Measurements from ENCODE around the gene DDX56.
A peak's percentile ranks its signal among the peaks of the same experiment; 100 is the strongest.
"Not testable (repeated sequence)": the region's sequence is repeated elsewhere in the genome, so short reads cannot be mapped to it uniquely, and the experiment has no call there.

The DDX56 gene

DNA sequence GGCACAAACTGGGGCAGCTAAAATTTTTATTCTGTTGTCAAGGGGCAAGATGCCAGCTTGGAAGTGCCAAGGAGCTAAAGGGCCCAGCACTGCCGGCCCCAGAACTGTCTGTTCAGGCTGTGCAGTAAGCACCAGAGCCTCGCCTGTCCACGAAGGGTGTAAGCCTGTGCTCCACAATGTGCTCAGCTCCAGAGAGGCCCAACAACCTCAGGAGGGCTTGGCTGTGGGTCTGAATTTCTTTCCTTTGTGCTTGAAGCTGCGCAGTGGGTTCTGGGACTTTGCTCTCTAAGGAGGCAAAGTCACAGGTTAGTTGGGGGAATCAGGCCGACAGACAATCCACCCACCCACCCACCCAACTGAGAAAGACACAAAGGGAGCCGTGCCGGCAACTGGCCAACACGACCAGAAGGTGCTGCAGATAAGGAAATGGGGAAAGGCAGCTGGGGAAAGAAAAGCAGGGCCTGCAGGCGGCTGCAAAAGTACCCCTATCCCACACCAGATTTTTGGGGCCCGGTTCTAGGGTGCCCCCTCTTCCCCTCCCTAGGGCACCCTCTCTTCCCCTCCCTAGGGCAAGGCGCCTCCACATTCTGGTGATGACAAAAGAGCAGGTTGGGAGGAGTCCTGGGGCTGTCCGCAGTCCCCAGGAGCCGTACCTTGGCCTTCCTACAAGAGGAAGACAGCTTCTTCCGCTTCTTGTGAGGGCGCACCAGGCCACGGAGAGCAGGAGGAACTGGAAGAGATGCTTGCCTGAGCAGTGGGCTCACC lies 7.7 kb downstream of the DDX56 start:
- H3K4me2 ChIP-seq (ENCODE audit: low read length): no peak overlapping the region
- no peaks in the 10 kb centered on the region for H3K27me3 ChIP-seq (ENCODE audit: low read depth, low read length)
- H3K4me1 ChIP-seq (ENCODE audit: low read length): no peaks in the 10 kb centered on the region
- no peak overlapping the region for H3K4me3 ChIP-seq (ENCODE audit: low read length)
- peaks cover 10% of the 10 kb centered on the region for H4K20me1 ChIP-seq (ENCODE audit: insufficient read depth, low read length)
- H3K9ac ChIP-seq (ENCODE audit: low read length): no peak overlapping the region
- H3K36me3 ChIP-seq (replicated peaks; ENCODE audit: low read depth, low read length): peaks cover 60% of the 10 kb centered on the region
- H3K79me2 ChIP-seq (ENCODE audit: low read length): no peaks in the 10 kb centered on the region
- TF ChIP-seq, protein P1, sequence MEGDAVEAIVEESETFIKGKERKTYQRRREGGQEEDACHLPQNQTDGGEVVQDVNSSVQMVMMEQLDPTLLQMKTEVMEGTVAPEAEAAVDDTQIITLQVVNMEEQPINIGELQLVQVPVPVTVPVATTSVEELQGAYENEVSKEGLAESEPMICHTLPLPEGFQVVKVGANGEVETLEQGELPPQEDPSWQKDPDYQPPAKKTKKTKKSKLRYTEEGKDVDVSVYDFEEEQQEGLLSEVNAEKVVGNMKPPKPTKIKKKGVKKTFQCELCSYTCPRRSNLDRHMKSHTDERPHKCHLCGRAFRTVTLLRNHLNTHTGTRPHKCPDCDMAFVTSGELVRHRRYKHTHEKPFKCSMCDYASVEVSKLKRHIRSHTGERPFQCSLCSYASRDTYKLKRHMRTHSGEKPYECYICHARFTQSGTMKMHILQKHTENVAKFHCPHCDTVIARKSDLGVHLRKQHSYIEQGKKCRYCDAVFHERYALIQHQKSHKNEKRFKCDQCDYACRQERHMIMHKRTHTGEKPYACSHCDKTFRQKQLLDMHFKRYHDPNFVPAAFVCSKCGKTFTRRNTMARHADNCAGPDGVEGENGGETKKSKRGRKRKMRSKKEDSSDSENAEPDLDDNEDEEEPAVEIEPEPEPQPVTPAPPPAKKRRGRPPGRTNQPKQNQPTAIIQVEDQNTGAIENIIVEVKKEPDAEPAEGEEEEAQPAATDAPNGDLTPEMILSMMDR (IDR thresholded peaks at IDR 0.05; ENCODE audit: low read depth, low read length): no peak; the same call in 1 of the 2 replicates
- no peak for TF ChIP-seq EZH2phosphoT487 (IDR thresholded peaks at IDR 0.05; ENCODE audit: low read depth)
- no peak overlapping the region for H2AFZ ChIP-seq (ENCODE audit: low read depth, low read length)
- no peak overlapping the region for H3K27ac ChIP-seq (ENCODE audit: low read length)
- no peaks in the 10 kb centered on the region for H3K9me3 ChIP-seq (ENCODE audit: insufficient read depth, low read length)

DNA sequence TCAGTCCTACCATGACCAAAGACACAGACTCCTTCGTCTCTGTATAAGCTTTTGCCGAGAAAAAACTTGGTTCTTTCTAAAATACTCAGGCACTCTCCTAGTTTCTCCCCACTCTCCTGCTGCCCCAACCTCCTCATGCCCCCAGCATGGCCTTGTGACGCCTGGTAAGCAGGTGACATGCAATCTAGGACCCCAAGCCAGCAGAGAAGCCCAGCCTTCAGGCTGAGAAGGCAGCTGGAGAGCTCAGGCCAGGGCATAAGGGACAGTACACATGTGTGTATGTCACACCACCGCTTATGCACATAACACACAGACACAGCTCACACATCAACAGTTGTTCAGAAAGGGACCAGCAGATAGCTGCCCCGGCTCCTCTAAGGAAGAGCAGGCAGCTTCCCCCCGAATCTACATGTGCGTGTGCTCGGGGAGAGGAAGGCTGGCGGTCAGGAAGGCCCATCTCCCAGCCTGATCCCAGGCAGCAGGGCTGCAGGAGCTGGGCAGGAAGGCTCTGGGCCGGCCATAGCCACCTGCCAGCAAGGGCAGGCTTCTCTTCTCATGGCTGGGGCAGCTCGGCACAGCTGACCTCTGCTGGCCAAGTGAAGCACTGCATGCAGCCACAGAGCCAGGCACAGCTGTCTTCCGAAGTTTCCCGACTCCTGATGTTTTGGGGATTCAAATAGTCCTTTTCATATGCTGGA lies 8.5 kb downstream of the DDX56 start:
- Histone ChIP-seq H3K9me3 (ENCODE audit: insufficient read depth, low read length) (no peaks in the 10 kb centered on the region), H3K36me3 (replicated peaks; ENCODE audit: low read depth, low read length) (peaks cover 54% of the 10 kb centered on the region), H3K4me2 (ENCODE audit: low read length) (no peak overlapping the region), H3K79me2 (ENCODE audit: low read length) (no peaks in the 10 kb centered on the region), H3K9ac (ENCODE audit: low read length) (no peak overlapping the region), H3K27me3 (ENCODE audit: low read depth, low read length) (no peaks in the 10 kb centered on the region), H3K27ac (ENCODE audit: low read length) (no peak overlapping the region), H2AFZ (ENCODE audit: low read depth, low read length) (no peak overlapping the region), H3K4me1 (ENCODE audit: low read length) (no peaks in the 10 kb centered on the region), H4K20me1 (ENCODE audit: insufficient read depth, low read length) (peaks cover 10% of the 10 kb centered on the region), H3K4me3 (ENCODE audit: low read length) (no peak overlapping the region)
- no peak for TF ChIP-seq EZH2phosphoT487 (IDR thresholded peaks at IDR 0.05; ENCODE audit: low read depth)
- TF ChIP-seq, protein P1 (IDR thresholded peaks at IDR 0.05; ENCODE audit: low read depth, low read length): peak; percentile 85

DNA sequence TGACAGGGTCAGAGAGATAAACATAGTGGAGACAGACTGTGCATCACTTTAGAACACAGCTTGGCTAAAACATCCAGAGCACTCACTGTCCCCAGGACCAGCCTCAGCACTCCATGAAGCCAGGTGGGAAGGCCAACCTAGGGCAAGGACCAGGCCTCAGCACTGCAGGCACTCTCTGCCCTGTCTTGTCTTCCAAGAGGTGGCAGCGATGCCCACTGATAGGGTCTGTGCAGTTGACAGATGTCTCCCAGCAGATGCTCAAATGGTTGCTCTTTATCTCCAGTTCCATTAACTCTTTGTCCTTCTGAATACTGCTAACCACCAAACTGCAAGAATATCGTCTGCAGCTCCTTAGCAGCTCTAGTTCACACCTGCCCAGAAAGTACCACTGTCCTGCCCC lies 9.1 kb downstream of the DDX56 start:
- no peak overlapping the region for H3K9ac ChIP-seq (ENCODE audit: low read length)
- H4K20me1 ChIP-seq (ENCODE audit: insufficient read depth, low read length): peaks cover 10% of the 10 kb centered on the region
- no peak overlapping the region for H3K4me3 ChIP-seq (ENCODE audit: low read length)
- no peak overlapping the region for H3K27ac ChIP-seq (ENCODE audit: low read length)
- no peaks in the 10 kb centered on the region for H3K27me3 ChIP-seq (ENCODE audit: low read depth, low read length)
- no peak overlapping the region for H3K4me2 ChIP-seq (ENCODE audit: low read length)
- H3K4me1 ChIP-seq (ENCODE audit: low read length): no peaks in the 10 kb centered on the region
- H3K79me2 ChIP-seq (ENCODE audit: low read length): no peaks in the 10 kb centered on the region
- H3K36me3 ChIP-seq (replicated peaks; ENCODE audit: low read depth, low read length): peaks cover 48% of the 10 kb centered on the region
- no peak overlapping the region for H2AFZ ChIP-seq (ENCODE audit: low read depth, low read length)
- no peaks in the 10 kb centered on the region for H3K9me3 ChIP-seq (ENCODE audit: insufficient read depth, low read length)
- TF ChIP-seq EZH2phosphoT487 (IDR thresholded peaks at IDR 0.05; ENCODE audit: low read depth): no peak

DNA sequence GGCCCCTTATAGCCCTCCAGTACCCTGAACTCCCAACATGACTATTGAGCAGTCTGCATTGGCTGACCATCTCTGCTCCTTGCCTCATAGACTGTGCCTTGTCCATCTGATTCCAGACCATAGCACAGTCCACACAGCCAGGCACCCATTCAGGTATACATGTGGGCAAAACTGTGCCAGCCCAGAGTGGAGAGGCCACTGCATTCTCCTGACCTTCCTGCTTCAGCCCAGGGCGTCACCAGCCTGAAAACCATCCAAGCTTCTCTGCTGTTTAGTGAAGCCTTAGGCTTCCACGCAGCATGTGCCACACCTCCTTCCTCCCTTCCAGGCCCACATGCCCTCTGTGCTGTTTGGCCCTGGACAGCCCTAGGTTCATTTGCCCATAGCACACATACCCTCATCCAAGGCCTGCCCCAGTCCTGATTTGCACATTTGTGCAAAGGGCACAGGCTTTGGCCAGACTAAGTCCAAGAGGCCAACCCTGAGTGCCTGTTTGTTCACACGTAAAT lies 10.5 kb downstream of the DDX56 start:
- Histone ChIP-seq H4K20me1 (ENCODE audit: insufficient read depth, low read length) (peaks cover 10% of the 10 kb centered on the region), H3K27me3 (ENCODE audit: low read depth, low read length) (no peaks in the 10 kb centered on the region), H3K9me3 (ENCODE audit: insufficient read depth, low read length) (no peaks in the 10 kb centered on the region), H3K4me1 (ENCODE audit: low read length) (no peaks in the 10 kb centered on the region), H3K4me3 (ENCODE audit: low read length) (no peak overlapping the region), H3K4me2 (ENCODE audit: low read length) (no peak overlapping the region), H2AFZ (ENCODE audit: low read depth, low read length) (no peak overlapping the region), H3K27ac (ENCODE audit: low read length) (no peak overlapping the region), H3K9ac (ENCODE audit: low read length) (no peak overlapping the region), H3K36me3 (replicated peaks; ENCODE audit: low read depth, low read length) (peaks cover 34% of the 10 kb centered on the region), H3K79me2 (ENCODE audit: low read length) (no peaks in the 10 kb centered on the region)
- no peak for TF ChIP-seq EZH2phosphoT487 (IDR thresholded peaks at IDR 0.05; ENCODE audit: low read depth)
- TF ChIP-seq, protein P1 (IDR thresholded peaks at IDR 0.05; ENCODE audit: low read depth, low read length): no peak

DNA sequence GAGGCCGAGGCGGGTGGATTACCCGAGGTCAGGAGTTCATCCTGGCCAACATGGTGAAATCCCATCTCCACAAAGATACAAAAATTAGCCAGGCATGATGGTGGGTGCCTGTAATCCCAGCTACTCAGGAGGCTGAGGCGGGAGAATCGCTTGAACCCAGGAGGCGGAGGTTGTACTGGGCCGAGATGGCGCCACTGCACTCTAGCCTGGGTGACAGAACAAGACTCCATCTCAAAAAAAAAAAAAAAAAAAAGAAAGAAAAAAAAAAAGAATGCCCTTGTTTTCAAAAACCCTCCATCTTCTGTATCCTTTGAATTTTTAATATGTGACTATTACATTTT lies 11.1 kb downstream of the DDX56 start:
- H3K4me3 ChIP-seq (ENCODE audit: low read length); H3K27ac ChIP-seq (ENCODE audit: low read length); H3K79me2 ChIP-seq (ENCODE audit: low read length); H3K9ac ChIP-seq (ENCODE audit: low read length); H3K4me2 ChIP-seq (ENCODE audit: low read length); H2AFZ ChIP-seq (ENCODE audit: low read depth, low read length); H3K9me3 ChIP-seq (ENCODE audit: insufficient read depth, low read length); H3K27me3 ChIP-seq (ENCODE audit: low read depth, low read length); H3K4me1 ChIP-seq (ENCODE audit: low read length): not testable (repeated sequence)
- H3K36me3 ChIP-seq (replicated peaks; ENCODE audit: low read depth, low read length): peaks cover 28% of the 10 kb centered on the region
- H4K20me1 ChIP-seq (ENCODE audit: insufficient read depth, low read length): peaks cover 10% of the 10 kb centered on the region
